HEK293 (cell line): ENCODE data around the gene ZMYM2.

Experiments
- CTCF ChIP-seq: fragments of 450-650 bp; formaldehyde crosslinking; IDR thresholded peaks from 2 replicates; pipeline ENCODE4 v1.5.1; 2016; ENCODE audit warnings: missing biosample characterization, missing genetic modification characterization
- FEZF1 ChIP-seq: fragments of 450-650 bp; formaldehyde crosslinking; IDR thresholded peaks from 2 replicates; pipeline ENCODE4 v1.5.1; 2016; ENCODE audit warnings: missing biosample characterization, missing genetic modification characterization
- HOXA7 ChIP-seq: sonication (generic); formaldehyde crosslinking; IDR thresholded peaks from 2 replicates; pipeline ENCODE4 v1.8.1; 2022; ENCODE audit warnings: missing genetic modification reagents, borderline replicate concordance
- SALL2 ChIP-seq: fragments of 450-650 bp; formaldehyde crosslinking; IDR thresholded peaks from 2 replicates; pipeline ENCODE4 v1.5.0; 2017; ENCODE audit warnings: missing biosample characterization, mild to moderate bottlenecking, missing genetic modification characterization, borderline replicate concordance
- SETDB1 ChIP-seq: IDR thresholded peaks from one replicate; pipeline ENCODE4 v1.6.1; 2017; ENCODE audit warnings: mild to moderate bottlenecking, low read length, moderate library complexity, mixed read lengths; ENCODE audit not compliant: insufficient read length
- SP3 ChIP-seq: fragments of 450-650 bp; formaldehyde crosslinking; IDR thresholded peaks from 2 replicates; pipeline ENCODE4 v1.5.1; 2016; ENCODE audit warnings: missing biosample characterization, missing genetic modification characterization
- ZBTB49 ChIP-seq: fragments of 450-650 bp; formaldehyde crosslinking; IDR thresholded peaks from 2 replicates; pipeline ENCODE4 v1.5.1; 2016; ENCODE audit warnings: missing biosample characterization, missing genetic modification characterization, low read depth
- ZBTB7A ChIP-seq: fragments of 450-650 bp; formaldehyde crosslinking; IDR thresholded peaks from 2 replicates; pipeline ENCODE4 v1.5.1; 2016; ENCODE audit warnings: low read depth, missing biosample characterization, missing genetic modification characterization
- ZNF114 ChIP-seq: fragments of 450-650 bp; formaldehyde crosslinking; IDR thresholded peaks from 2 replicates; pipeline ENCODE4 v1.5.0; 2017; ENCODE audit warnings: missing biosample characterization, missing genetic modification characterization
- ZNF214 ChIP-seq: fragments of 450-650 bp; formaldehyde crosslinking; IDR thresholded peaks from 2 replicates; pipeline ENCODE4 v1.5.1; 2017; ENCODE audit warnings: missing biosample characterization, mild to moderate bottlenecking, missing genetic modification characterization, borderline replicate concordance
- ZNF362 ChIP-seq: fragments of 450-650 bp; formaldehyde crosslinking; IDR thresholded peaks from 2 replicates; pipeline ENCODE4 v1.5.1; 2016; ENCODE audit warnings: missing biosample characterization, missing genetic modification characterization
- ZNF513 ChIP-seq: fragments of 450-650 bp; IDR thresholded peaks from 2 replicates; pipeline ENCODE4 v1.5.1; 2018; ENCODE audit warnings: missing biosample characterization, missing genetic modification characterization
- ZSCAN5A ChIP-seq: fragments of 450-650 bp; formaldehyde crosslinking; IDR thresholded peaks from 2 replicates; pipeline ENCODE4 v1.5.1; 2016; ENCODE audit warnings: missing biosample characterization, missing genetic modification characterization

- TF ChIP-seq ZNF214, result no peak
- TF ChIP-seq CTCF (tag by site-specific recombination), result no peak; the same call in none of the 2 replicates
- no peak for TF ChIP-seq SALL2 (tag by site-specific recombination)
- no peak for TF ChIP-seq ZNF362 (tag by site-specific recombination)
- no peak for TF ChIP-seq ZBTB7A (tag by site-specific recombination)
- TF ChIP-seq ZSCAN5A, result no peak
- TF ChIP-seq ZBTB49 (tag by site-specific recombination), result no peak
- no peak for TF ChIP-seq ZNF513 (tag by site-specific recombination)
- no peak for TF ChIP-seq ZNF114
- TF ChIP-seq FEZF1 (tag by site-specific recombination), result no peak
- no peak for TF ChIP-seq SETDB1
- no peak for TF ChIP-seq SP3 (tag by site-specific recombination)
- TF ChIP-seq HOXA7 (CRISPR knock-in tag), result no peak
Measured at GRCh38 chr13:20128459-20128931, 170.0 kb downstream of the ZMYM2 start.
